GM12874 (cell line): ENCODE data around the gene CBFA2T3.

Experiments
- TF ChIP-seq, protein P1 (sequence below): IDR thresholded peaks from 2 replicates; pipeline ENCODE4 v1.5.1; 2011; ENCODE audit warnings: low read depth, mild to moderate bottlenecking, control low read depth, low read length, moderate library complexity; ENCODE audit not compliant: insufficient read depth

The CBFA2T3 gene

DNA sequence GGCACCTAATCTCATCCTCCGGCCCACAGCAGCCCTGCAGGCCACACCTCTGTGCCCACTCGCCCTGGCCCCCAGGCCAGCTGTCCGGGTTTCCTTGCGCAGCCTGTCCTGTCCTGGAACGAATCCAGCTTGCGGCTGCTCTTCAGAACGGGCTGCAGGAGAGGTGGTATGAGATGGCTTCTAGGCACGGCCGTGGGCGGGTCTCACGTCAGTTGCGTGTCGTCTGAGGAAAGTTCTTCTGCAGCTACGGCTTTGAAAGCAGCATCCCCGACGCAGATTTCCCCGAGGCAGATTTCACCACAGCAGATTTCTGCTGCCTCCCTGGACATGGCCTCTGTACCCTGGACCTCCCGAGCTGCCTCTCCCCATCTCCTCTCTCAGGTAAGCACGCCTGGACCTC is 138.4 kb downstream of the CBFA2T3 start:
- TF ChIP-seq, protein P1, sequence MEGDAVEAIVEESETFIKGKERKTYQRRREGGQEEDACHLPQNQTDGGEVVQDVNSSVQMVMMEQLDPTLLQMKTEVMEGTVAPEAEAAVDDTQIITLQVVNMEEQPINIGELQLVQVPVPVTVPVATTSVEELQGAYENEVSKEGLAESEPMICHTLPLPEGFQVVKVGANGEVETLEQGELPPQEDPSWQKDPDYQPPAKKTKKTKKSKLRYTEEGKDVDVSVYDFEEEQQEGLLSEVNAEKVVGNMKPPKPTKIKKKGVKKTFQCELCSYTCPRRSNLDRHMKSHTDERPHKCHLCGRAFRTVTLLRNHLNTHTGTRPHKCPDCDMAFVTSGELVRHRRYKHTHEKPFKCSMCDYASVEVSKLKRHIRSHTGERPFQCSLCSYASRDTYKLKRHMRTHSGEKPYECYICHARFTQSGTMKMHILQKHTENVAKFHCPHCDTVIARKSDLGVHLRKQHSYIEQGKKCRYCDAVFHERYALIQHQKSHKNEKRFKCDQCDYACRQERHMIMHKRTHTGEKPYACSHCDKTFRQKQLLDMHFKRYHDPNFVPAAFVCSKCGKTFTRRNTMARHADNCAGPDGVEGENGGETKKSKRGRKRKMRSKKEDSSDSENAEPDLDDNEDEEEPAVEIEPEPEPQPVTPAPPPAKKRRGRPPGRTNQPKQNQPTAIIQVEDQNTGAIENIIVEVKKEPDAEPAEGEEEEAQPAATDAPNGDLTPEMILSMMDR, result no peak

DNA sequence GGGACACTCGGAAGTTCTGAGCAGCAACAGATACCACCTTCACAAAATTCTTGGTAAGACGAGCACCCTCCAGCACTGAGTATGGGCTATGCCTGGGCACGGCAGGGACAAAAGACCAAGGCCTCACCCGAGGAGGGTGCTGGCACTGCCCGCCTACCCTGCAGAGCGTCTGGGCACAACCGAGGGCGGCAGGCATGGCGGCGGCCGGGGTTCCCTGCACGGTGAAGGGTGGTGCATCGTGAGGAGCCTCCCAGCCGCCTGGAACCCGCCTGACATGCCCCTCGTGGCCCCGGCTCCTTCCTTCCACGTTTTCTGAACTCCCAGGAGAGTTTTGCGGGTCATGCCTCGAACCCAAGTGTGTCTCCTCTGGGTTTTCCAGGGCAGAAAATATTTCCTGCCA is 139.2 kb downstream of the CBFA2T3 start:
- TF ChIP-seq, protein P1, result no peak

DNA sequence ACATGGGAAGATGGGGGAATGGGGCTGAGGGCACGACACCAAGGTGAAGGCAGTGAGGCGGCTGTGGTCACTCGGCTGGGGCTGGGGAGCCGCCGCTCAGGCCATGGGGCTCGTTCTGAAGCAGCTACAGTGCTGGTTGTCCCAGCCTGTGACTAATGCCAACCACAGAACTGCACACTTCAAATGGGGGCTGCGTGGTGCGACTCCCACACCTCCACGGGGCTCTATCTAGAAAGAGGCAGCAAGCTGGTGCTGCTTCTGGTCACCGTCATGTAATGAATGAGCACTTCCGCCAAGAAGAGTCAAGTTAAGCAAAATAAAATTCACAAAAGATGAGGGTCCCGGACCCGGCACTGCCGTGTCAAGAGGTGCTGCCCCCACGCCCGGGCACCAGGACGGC is 140.2 kb downstream of the CBFA2T3 start:
- TF ChIP-seq, protein P1, result no peak

DNA sequence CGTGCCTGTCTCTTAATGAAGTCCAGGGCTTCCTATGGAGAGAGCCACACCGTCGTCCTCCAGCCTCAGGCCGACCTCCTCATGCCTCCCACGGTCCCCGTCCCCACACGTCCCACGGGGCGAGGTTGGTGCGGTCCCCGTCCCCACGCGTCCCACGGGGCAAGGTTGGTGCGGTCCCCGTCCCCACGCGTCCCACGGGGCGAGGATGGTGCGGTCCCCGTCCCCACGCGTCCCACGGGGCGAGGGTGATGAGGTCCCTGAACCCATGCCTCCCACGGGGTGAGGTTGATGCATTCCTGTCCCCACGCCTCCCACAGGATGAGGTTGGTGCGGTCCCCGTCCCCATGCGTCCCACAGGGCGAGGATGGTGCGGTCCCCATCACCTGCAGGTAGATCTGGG is 141.2 kb downstream of the CBFA2T3 start:
- TF ChIP-seq, protein P1, result no peak

DNA sequence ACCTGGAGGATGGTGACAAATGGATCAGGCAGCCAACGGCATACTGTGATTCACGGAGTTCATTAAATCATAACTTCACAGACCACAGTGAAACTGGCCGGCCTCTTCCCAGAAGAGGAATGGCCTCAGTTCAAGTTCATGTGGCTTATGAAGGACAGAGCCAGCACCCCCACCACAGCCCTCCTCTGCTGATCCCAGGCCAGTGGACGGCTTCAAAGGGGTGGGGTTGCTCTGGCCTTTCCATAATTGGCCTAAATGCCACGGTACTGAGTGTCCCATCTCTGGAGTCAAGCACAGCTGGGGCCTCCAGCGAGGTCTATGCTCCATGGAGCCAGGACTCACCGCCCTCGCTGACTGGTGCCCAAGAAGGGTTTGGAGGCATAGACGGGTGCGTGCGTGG is 141.6 kb downstream of the CBFA2T3 start:
- TF ChIP-seq, protein P1, result no peak

DNA sequence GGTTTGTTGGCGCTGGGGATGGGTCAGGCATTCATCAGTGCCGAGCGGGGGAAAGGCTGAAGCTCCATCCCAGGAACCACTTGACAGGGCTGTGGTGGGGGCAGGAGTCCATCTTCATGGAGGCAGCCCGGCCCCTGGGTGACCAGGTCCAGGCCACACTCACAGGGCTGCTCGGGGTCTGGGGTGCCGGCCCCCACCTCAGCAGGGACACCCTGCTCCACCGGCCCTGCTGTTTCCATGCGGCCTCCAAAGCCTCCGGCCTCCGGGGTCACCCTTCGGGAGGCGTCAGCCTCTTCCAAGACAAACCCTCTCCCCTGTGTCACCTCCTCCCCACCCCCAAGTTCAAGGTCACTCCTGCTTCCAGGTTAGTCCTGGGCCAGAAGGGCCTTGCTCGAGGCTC is 142.3 kb downstream of the CBFA2T3 start:
- TF ChIP-seq, protein P1, result no peak

DNA sequence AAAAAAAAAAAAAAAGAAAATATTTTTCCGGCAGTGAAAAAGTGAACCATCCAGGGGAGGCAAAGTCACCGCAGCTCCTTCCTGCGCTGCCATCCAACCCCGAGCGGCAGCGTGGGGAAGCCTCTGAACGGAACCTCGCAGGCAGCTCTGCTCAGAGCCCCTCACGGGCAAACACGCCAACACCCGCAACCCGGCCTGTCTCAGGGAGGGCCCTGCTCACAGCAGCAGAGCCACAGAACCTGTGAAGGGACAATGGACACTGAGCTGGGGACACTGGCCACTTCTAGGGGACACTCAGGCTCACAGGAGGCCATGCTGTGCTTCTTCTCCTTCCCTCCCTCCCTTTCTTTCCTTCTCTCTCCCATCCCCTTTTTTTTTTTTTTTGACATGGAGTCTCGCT is 143.9 kb downstream of the CBFA2T3 start:
- TF ChIP-seq, protein P1, result no peak

DNA sequence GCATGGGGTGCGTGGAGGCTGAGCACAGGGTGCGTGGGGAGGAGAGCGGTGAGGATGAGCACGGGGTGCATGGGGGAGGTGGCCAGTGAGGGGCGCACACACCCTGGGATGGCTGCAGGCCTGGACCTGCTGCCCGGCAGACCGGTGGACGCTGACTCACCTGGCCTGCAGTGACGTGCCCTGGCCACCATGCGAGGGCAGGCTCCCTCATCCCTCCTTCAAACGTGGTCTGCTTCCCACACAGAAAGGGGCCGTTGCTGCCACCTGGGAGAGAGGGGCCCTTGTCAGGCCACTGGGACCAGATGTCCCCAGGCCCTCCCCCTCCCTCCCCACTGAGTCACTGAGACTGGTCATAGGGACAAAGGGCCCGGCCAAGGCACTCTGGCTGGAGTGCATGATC is 145.2 kb downstream of the CBFA2T3 start:
- TF ChIP-seq, protein P1, result no peak
